ENCODE data around the gene KCNIP1.

- TF ChIP-seq CTCF (IDR thresholded peaks at IDR 0.05) (no peak), POLR2AphosphoS5 (IDR thresholded peaks at IDR 0.05) (no peak)
Measured at GRCh38 chr5:170642776-170643436, 139.1 kb downstream of the KCNIP1 start.

Measured in gastroesophageal sphincter (tissue), 3 donors.